HG02571 (cell line): ENCODE data around the gene TP73.
A peak's percentile ranks its signal among the peaks of the same experiment; 100 is the strongest.

Experiments used
- ATAC-seq: cut with Tn5 transposase; IDR thresholded peaks from one replicate; pipeline ENCODE4 v1.9.1; 2021; ENCODE audit warnings: mild to moderate bottlenecking, moderate library complexity; ENCODE audit not compliant: unreplicated experiment

Gene TP73

DNA sequence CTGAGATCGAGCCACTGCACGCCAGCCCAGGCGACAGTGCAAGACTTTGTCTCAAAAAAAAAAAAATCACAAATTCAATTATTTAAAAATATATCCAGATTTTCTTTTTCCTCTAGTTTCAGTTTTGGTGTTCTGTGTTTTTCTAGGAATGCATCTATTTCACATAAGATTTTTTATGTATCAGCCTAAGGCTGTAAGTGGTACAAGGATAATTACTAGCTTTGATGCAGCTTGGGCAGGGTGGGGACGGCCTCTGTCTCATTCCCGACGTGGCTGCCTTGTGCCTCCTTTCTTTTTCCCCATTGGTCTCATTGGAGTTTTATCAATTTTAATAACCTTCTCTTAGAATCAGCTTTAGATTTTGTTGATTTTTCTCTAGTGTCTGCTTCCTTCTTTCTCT, 106.8 kb downstream of the TP73 start:
- no peak for ATAC-seq

DNA sequence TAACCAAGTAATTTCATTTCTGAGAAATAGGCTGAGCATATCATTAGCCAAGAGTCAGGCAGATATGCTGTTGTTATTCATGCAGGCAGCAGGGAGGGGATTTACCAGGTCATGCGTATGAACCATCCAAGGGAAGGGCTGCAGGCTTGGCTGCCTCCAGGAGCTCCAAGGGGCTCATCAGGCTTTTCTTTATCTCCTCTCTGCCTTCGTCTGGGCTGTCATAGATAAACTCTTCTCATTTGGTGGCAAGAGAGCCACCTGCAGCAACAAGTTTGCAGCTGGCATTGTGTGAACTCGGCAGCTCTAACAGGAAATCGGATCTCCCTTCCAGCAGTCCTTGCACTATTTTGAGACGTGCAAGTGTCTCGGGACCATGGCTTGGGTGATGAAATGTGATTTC, 107.5 kb downstream of the TP73 start:
- no peak for ATAC-seq

DNA sequence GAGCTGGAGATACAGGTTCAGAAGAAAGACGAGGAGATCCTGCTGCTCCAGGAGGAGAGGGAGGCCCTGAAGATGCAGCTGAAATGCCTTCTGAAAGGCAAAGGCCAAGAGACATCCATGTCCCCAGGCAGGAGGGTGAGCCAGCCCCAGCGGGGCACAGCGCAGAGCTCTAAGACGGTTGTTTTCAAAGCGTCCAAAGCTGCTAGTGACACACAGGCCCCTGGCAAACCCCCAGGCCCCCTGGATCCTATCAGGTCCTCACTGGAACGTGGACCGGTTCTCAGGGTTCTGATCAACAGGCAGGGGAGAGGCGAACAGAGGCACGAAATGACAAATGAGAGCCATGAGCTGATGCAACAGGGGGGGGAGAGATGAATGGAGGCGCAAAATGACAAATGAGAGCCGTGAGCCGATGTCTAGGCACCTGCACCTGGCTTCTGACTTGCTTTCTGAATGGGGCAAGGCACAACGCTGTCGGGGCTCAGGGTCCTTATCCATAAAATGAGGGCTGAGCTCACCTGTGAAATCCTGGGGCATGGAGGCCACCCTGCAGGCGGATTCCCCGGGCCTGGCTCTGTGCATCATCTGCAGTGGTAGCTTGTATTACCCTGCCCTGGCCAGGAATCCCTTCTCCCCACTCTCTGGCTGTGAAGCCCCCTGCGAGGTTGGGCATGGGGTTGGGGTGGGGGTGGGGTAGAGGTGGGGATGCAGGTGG, 109.1 kb downstream of the TP73 start:
- no peak for ATAC-seq

GRCh38 chr1:3762151-3762872, 110.0 kb downstream of the TP73 start:
- no peak for ATAC-seq

DNA sequence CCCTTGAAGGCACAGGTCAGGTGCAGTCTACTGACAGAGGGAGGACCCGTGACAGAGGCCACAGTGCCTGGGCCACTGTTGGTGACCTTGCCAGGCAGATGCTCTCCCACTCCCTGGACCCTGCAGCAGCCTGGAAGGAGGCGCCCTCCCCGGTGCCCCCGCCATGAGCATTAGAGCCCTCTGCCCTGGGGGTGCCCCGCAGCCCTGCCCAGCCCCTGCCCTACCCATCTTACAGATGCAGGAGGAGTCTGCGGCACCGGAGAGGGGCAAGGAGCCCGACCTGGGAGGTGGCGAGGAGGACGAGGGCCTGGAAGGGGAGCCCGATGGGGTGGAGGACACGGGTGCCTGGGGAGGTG, 110.5 kb downstream of the TP73 start:
- no peak for ATAC-seq

DNA sequence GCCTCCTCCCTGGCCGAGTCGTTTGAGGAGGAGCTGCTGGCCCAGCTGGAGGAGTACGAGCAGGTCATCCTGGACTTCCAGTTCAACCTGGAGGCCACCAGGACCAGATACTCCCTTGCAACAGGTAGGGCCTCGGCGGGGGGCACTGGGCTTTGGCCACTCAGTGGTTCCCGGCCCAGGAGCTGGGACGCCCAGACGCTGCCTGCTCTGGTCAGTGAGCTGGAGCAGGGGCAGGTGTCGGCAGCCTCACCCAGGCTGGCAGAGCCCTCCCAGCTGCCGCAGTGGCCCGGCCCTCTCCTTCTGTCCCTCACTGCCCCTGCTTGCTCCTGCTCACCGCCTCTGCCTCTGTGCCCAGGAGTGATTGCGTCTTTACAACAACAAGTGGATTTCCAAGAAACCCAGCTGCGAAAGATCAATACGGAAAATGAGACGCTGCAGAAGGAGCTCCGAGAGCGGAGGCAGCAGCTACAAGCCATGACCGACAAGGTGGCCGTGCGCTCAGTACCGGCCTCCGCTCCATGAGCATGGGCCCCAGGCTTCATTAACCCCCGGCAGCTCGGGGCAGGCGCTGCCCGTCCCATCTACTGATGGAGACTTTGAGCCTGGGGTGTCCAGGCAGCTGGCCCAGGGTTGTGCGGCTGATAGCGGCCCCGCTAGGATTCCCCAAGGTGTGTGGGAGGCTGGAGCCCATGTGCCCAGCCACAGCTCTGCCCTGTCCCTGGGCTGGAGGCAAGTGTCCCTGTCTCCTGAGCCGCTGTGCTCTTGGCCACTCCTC, 111.2 kb downstream of the TP73 start:
- ATAC-seq = no peak

- ATAC-seq = no peak
Measured at GRCh38 chr1:3767328-3767925, 115.1 kb downstream of the TP73 start.

DNA sequence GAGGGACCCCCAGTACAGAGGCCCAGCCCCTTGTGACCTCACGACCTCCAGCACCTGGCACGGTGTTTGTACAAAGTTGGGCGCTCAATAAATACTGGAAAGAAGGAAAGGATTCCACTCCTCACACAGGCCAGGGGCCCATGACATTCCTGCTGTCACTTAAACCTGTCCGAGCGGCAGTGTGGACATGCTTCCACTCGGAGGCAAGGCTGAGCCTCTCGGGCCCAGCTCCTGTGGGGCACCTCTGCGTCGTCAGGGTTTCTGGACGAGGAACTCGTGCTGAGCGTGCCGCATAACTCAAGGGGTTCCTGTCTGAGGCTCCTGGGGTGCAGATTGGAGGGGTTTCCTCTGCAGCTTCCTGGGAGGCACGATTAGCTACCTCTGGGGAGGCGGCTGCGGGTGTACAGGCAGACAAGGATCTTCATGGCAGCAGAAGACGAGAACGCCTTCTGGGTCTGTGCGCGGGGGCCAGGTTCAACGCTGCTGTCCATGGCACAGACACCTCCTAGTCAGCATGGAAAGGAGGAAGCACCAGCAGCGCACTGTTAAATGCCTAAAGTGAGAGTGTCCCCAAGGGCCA, 116.6 kb downstream of the TP73 start:
- ATAC-seq = no peak

DNA sequence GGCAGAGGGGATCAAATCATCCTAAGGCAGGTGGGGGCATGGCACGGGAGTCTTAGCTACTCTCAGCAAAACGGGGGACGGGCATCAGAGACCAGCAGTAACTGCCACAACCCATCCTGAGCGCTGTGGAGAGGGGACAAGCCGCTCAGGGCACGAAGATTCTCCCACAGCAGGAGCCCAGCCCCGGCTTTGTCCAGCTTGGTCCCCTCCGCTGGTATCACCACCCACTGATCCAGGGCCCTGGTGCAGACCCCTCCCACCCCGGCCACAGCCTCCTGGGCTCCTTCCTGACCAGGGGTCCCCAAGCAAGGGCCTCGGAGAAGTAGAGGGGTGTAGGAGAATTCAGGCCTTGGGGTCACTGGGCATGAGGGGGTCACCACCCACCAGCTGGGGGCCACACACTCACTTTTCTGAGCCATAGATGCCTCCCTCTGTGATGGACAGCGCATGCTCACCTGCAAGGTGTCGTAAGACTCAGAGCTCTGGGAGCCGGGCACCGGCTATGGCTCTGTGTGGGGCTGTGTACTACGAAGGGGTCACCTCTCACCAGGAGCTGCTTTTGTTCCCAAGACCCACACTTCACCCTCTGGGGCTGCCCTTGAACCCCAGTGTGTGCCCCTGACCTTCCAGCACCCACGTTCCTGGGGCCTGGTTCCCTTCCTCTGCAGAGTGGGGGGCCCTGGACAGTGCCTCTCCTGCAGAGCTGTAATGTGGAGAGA, 117.9 kb downstream of the TP73 start:
- no peak for ATAC-seq

- ATAC-seq = no peak
Measured at GRCh38 chr1:3771108-3772026, 119.1 kb downstream of the TP73 start.

DNA sequence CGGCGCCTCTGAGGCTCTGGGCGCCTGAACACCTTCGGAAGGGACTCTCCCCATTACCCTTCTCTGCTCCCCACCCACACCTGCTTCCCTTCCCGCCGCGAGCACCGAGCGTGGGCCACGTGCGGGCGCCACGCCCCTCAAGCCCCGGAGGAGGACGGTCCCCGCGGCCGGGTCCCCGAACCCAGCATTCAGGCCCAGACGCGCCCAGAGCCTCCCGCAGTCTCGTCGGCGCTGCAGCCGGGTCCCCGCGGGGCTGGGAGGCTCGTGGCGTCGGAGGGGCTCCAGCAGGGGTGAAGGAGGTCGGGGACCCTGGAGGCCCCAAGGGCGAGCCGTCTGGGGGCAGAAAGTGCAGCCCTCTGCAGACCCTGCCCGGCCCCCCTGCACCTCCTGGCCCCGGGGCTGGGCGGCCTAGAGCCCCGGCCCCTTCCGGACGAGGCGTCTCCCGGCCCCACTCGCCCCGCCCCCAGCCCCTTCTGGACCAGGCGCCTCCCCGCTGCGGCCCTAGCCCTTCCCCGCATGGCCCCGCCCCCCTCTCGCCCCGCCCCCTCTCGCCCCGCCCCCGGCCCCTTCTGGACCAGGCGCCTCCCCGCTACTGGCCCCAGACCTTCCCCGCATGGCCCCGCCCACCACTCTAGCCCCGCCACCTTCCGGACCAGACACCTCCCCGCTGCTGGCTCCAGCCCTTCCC, 119.9 kb downstream of the TP73 start:
- ATAC-seq = peak; percentile 48

DNA sequence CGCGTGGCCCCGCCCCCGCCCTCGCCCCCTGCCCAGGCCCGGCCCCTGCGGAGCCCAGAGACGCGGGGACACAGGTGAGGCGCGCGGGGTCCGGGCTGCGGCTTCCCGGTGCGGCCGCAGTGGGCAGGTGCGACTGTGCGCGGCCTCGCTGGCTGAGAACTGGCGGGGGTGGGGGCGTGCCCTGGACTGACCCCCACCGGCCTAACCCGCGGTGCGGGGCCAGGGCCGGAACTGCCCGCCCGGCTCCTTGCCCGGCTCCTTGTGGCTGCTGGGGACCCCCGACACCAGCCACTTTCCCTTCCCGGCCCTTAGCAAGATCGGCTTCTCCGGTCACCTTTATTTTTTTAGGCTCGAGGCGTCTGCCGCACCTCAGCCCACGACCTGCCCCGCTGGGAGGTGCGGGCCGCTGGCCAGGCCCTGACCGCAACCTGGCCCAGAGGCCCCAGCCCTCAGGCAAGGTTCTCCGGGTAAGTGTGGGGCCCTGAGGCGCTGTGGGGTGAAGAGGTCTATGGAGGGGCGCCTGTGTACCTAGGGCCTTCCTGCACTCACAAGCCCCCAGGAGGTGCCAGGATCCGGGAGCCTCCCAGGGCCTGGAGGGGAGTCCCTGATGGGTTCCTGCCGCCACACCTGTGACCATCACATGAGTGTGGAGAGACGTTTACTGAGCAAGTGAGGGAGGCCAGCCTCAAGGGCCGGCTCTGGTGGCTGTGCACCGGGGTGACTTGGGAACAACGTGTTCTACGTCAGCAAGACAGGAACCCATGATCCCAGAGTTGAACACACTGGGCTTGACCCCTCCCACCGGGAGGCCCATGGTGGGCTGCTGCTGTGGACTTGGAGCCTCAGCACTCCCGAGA, 120.6 kb downstream of the TP73 start, which contains the start of gene SMIM1:
TSS of gene SMIM1 (plus strand) at position 35 of the 857 bp plus-strand sequence. CDS start 2,625 bp downstream, outside the sequence.
- peak; percentile 13 for ATAC-seq

GRCh38 chr1:3773572-3774275, 121.4 kb downstream of the TP73 start:
- ATAC-seq = no peak

DNA sequence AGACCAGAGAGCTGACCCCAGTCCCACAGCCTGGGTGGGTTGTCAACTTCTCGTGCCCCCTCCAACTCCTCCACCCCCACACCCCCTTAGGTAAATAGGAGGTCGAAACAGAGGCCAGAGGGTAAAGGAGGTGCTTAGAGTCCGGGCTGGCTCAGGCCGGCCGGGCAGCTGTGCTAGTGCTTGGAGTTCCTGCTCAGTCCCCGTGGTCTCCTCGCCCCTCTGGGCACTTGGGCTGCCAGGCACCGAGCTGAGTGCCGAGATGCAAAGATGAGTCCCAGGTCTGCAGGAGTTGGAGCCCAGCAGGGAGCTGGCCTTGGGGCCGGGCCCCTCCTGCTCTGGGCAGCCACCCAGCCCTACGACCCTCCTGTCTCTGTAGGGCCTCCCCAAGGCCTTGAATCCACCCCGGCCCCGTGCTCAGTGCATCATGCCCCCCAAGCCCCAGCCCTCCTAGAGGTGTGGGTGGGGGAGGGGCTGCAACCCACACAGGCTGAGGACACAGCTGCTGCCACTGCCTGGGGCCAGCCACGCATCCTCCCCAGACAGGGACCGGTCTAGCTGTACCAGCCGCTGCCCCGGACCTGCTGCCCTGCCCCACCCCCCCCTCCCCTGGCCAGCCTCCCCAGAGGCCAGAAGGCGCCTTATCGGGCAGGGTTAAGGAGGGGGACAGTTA, 122.1 kb downstream of the TP73 start:
- ATAC-seq = no peak

DNA sequence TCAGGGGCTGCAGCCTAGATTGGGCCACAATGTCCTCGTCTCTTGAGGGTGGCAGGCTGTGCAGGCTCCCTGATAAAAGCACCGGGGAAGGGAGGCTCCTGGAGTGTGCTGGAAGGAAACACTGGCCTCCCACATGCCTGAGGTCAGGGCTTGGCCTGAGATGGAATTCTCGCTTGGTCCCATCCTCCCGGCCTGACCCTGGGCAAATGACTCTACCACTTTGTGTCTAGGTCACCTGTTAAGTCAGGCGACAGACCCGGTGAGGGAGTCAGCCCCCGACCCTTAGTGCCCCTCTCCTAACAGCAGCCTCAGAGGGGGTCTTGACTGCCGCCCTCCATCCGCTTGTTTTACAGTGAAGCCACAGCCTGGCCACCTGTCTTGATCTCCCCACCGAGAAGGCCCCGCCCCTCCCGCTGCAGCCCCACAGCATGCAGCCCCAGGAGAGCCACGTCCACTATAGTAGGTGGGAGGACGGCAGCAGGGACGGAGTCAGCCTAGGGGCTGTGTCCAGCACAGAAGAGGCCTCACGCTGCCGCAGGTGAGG, 122.7 kb downstream of the TP73 start:
- no peak for ATAC-seq

DNA sequence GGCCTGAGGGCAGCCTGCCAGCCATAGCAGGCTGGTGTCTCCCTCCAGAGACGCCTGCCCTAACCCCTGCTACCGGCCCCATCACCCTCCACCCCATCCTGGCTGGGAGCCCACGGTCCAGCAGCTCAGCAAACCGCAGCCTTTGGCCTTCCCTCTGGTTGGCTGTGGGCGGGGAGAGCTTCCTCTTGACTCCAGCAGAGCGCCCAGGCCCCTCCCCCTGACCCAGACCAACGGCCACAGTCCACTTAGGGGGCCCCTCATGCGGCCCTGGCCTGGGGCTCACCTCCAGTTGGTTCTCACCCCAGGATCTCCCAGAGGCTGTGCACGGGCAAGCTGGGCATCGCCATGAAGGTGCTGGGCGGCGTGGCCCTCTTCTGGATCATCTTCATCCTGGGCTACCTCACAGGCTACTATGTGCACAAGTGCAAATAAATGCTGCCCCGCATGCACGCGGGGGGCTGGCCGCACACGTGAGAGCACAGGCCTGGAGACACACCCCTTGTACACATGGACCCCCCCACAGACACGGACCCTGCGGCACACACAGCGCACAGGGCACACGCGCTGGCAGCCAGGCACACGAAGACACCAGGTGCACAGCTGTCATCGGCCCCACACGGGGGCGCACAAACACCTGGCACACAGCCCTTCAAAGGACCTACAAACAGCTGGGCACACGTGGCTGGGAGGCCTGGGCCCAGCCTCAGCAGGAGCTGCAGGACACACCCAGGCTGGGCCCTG, 123.3 kb downstream of the TP73 start:
- no peak for ATAC-seq
